H1 (cell line): Measurements from ENCODE around the gene HSFX2. TPM values are rescaled to one million over a fixed set of nuclear protein-coding genes. Genes with fewer than 3 reads are reported as not detected.

Experiments used
- CTCF ChIA-PET: fragments of 300-600 bp; sonication (Branson Sonifier 250); formaldehyde crosslinking; loops from one replicate; lab custom pipeline; 2021; ENCODE audit not compliant: partially characterized antibody; lab: Charles Lee
- POLR2A ChIA-PET: fragments of 300-600 bp; sonication (Branson Sonifier 250); formaldehyde crosslinking; loops from one replicate; lab custom pipeline; 2021; ENCODE audit warnings: inconsistent platforms; ENCODE audit not compliant: partially characterized antibody; lab: Charles Lee
- DNase-seq, 2 experiments: peaks; one replicate each; pipeline versions ENCODE4 v3.0.0 to v3.0.0-alpha.2; 2010 to 2022; ENCODE audit warnings: low spot score in 2 of 2, low read depth in 1 of 2, mixed read lengths in 1 of 2
- FAIRE-seq: peaks from 2 replicates; lab custom pipeline; 2011; peaks lifted over from hg19 to GRCh38; lab: Jason Lieb, UNC
- H2AFZ ChIP-seq: 2 replicates; pipeline ENCODE4 v1.8.1; 2012; ENCODE audit warnings: low read length, inconsistent platforms
- H2AK5ac ChIP-seq: 2 replicates; pipeline ENCODE4 v1.6.1; 2013; ENCODE audit warnings: low read depth, low read length
- H2BK120ac ChIP-seq: replicated peaks from 2 replicates; pipeline ENCODE3; 2013; ENCODE audit warnings: low read depth, low read length, inconsistent platforms
- H2BK12ac ChIP-seq: 2 replicates; pipeline ENCODE4 v1.6.1; 2013; ENCODE audit warnings: low read depth, low read length
- H2BK15ac ChIP-seq: 2 replicates; pipeline ENCODE4 v1.6.1; 2013; ENCODE audit warnings: low read length
- H2BK20ac ChIP-seq: 2 replicates; pipeline ENCODE4 v1.6.1; 2013; ENCODE audit warnings: low read length
- H2BK5ac ChIP-seq: 2 replicates; pipeline ENCODE4 v1.6.1; 2013; ENCODE audit warnings: low read depth, low read length
- H3K14ac ChIP-seq: 2 replicates; pipeline ENCODE4 v1.6.1; 2013; ENCODE audit warnings: inconsistent platforms; ENCODE audit not compliant: insufficient read length
- H3K18ac ChIP-seq: 2 replicates; pipeline ENCODE4 v1.6.1; 2013; ENCODE audit warnings: low read length; ENCODE audit errors: extremely low read depth
- H3K23ac ChIP-seq: 2 replicates; pipeline ENCODE4 v1.6.1; 2013; ENCODE audit warnings: inconsistent platforms; ENCODE audit not compliant: insufficient read length
- H3K23me2 ChIP-seq: 2 replicates; pipeline ENCODE4 v1.6.1; 2013; ENCODE audit warnings: low read depth, low read length
- H3K27ac ChIP-seq: 2 replicates; pipeline ENCODE4 v1.6.1; 2011; ENCODE audit warnings: low read depth, low read length, inconsistent platforms
- H3K27me3 ChIP-seq, 4 experiments: replicated peaks in 1 of 4; 1 replicate in 1 of 4; 2 replicates in 3 of 4; pipeline versions ENCODE4 v1.6.1 to v1.8.1; 2011 to 2013; ENCODE audit warnings: low read length in 3 of 4, mild to moderate bottlenecking in 3 of 4, inconsistent platforms in 2 of 4, mixed read lengths in 2 of 4, moderate library complexity in 1 of 4; ENCODE audit not compliant: control insufficient read depth in 3 of 4, insufficient read depth in 3 of 4; ENCODE audit errors: extremely low read depth in 1 of 4
- H3K36me3 ChIP-seq, 4 experiments: 2 replicates each; pipeline versions ENCODE4 v1.6.1 to v1.8.1; 2011 to 2013; ENCODE audit warnings: mild to moderate bottlenecking in 4 of 4, low read length in 3 of 4, moderate library complexity in 2 of 4, control low read depth in 1 of 4, inconsistent platforms in 1 of 4; ENCODE audit not compliant: insufficient read depth in 4 of 4, control insufficient read depth in 2 of 4
- H3K4ac ChIP-seq: replicated peaks from 2 replicates; pipeline ENCODE3; 2013; ENCODE audit warnings: low read length, low read depth, mixed read lengths, inconsistent platforms; ENCODE audit not compliant: insufficient read length
- H3K4me1 ChIP-seq, 4 experiments: replicated peaks in 1 of 4; 1 replicate in 1 of 4; 2 replicates in 3 of 4; pipeline versions ENCODE4 v1.6.1 to v1.8.1; 2011 to 2013; ENCODE audit warnings: low read length in 3 of 4, inconsistent platforms in 2 of 4, mixed read lengths in 1 of 4; ENCODE audit not compliant: insufficient read depth in 4 of 4, control insufficient read depth in 3 of 4
- H3K4me2 ChIP-seq, 2 experiments: 2 replicates each; pipeline versions ENCODE4 v1.6.1 to v1.8.1; 2011 to 2013; ENCODE audit warnings: low read depth in 2 of 2, low read length in 2 of 2, control low read depth in 1 of 2, inconsistent platforms in 1 of 2, mild to moderate bottlenecking in 1 of 2; ENCODE audit not compliant: insufficient read depth in 1 of 2
- H3K4me3 ChIP-seq, 4 experiments: fragments of 200-600, 300-600 bp in 1 of 4; sonication (generic), shearing (Covaris generic), sonication (Bioruptor Twin) in 1 of 4; 2 replicates each; pipeline versions ENCODE4 v1.5.1 to v1.8.1; 2011 to 2016; ENCODE audit warnings: low read length in 4 of 4, low read depth in 3 of 4, control low read depth in 2 of 4, inconsistent platforms in 2 of 4, mild to moderate bottlenecking in 2 of 4, mixed read lengths in 1 of 4, moderate library complexity in 1 of 4; ENCODE audit not compliant: insufficient read depth in 2 of 4; ENCODE audit errors: extremely low read depth in 1 of 4
- H3K56ac ChIP-seq: replicated peaks from 2 replicates; pipeline ENCODE3; 2013; ENCODE audit warnings: low read depth, mild to moderate bottlenecking, mixed read lengths, low read length, inconsistent platforms; ENCODE audit not compliant: insufficient read length
- H3K79me1 ChIP-seq: 2 replicates; pipeline ENCODE4 v1.6.1; 2013; ENCODE audit warnings: low read depth, low read length, control low read depth
- H3K79me2 ChIP-seq, 2 experiments: 2 replicates each; pipeline versions ENCODE4 v1.6.1 to v1.8.1; 2012 to 2013; ENCODE audit warnings: low read length in 2 of 2, mild to moderate bottlenecking in 2 of 2, inconsistent platforms in 1 of 2; ENCODE audit not compliant: insufficient read depth in 2 of 2, control insufficient read depth in 1 of 2
- H3K9ac ChIP-seq, 4 experiments: replicated peaks in 1 of 4; 1 replicate in 1 of 4; 2 replicates in 3 of 4; pipeline versions ENCODE4 v1.6.1 to v1.8.1; 2011 to 2013; ENCODE audit warnings: low read depth in 3 of 4, low read length in 3 of 4, control low read depth in 2 of 4, mild to moderate bottlenecking in 2 of 4, moderate library complexity in 2 of 4, inconsistent platforms in 1 of 4; ENCODE audit errors: extremely low read depth in 1 of 4
- H3K9me3 ChIP-seq, 2 experiments: 2 replicates each; pipeline versions ENCODE4 v1.6.1 to v1.8.1; 2012 to 2013; ENCODE audit warnings: mild to moderate bottlenecking in 2 of 2, moderate library complexity in 2 of 2, control low read depth in 1 of 2, inconsistent platforms in 1 of 2, low read depth in 1 of 2, low read length in 1 of 2, mixed read lengths in 1 of 2; ENCODE audit not compliant: insufficient read depth in 2 of 2
- H4K20me1 ChIP-seq, 2 experiments: replicated peaks in 1 of 2; 2 replicates each; pipeline versions ENCODE3 to v1.8.1; 2011 to 2013; ENCODE audit warnings: inconsistent platforms in 2 of 2, low read length in 2 of 2, mild to moderate bottlenecking in 1 of 2; ENCODE audit not compliant: insufficient read depth in 2 of 2, control insufficient read depth in 1 of 2
- H4K5ac ChIP-seq: 2 replicates; pipeline ENCODE4 v1.6.1; 2013; ENCODE audit warnings: low read length, low read depth, mixed read lengths, inconsistent platforms; ENCODE audit not compliant: insufficient read length
- H4K8ac ChIP-seq: 2 replicates; pipeline ENCODE4 v1.8.0; 2013; ENCODE audit warnings: mild to moderate bottlenecking, moderate library complexity, low read length, inconsistent platforms; ENCODE audit not compliant: insufficient read depth; ENCODE audit errors: extremely low read depth
- H4K91ac ChIP-seq: replicated peaks from 2 replicates; pipeline ENCODE3; 2013; ENCODE audit warnings: low read length, mixed read lengths, inconsistent platforms; ENCODE audit not compliant: insufficient read length
- CTBP2 ChIP-seq: IDR thresholded peaks from 2 replicates; pipeline ENCODE4 v1.7.0; 2011; ENCODE audit warnings: borderline replicate concordance, mild to moderate bottlenecking, moderate library complexity, mixed read lengths, low read length; ENCODE audit not compliant: insufficient read depth, insufficient read length
- EP300 ChIP-seq, 2 experiments: IDR thresholded peaks; 1 replicate in 1 of 2; 2 replicates in 1 of 2; pipeline ENCODE4 v1.6.1; 2011 to 2012; ENCODE audit warnings: low read depth in 2 of 2, low read length in 2 of 2, mild to moderate bottlenecking in 2 of 2, borderline replicate concordance in 1 of 2, inconsistent platforms in 1 of 2, moderate library complexity in 1 of 2
- KDM5A ChIP-seq: fragments of 200-600 bp; IDR thresholded peaks from 2 replicates; pipeline ENCODE4 v1.7.1; 2012; ENCODE audit warnings: mild to moderate bottlenecking, low read length, inconsistent platforms, mixed read lengths
- SIX5 ChIP-seq: IDR thresholded peaks from 2 replicates; pipeline ENCODE4 v1.6.1; 2011; ENCODE audit warnings: mild to moderate bottlenecking, low read depth, low read length
- SP1 ChIP-seq: IDR thresholded peaks from 2 replicates; pipeline ENCODE4 v1.6.1; 2011; ENCODE audit warnings: low read depth, low read length
- SP2 ChIP-seq: IDR thresholded peaks from 2 replicates; pipeline ENCODE4 v1.6.1; 2012; ENCODE audit warnings: mild to moderate bottlenecking, low read length, inconsistent platforms
- SP4 ChIP-seq: IDR thresholded peaks from 2 replicates; pipeline ENCODE4 v1.6.1; 2012; ENCODE audit warnings: low read length, inconsistent platforms
- SRF ChIP-seq: IDR thresholded peaks from 2 replicates; pipeline ENCODE4 v1.6.1; 2011; ENCODE audit warnings: mild to moderate bottlenecking, low read depth, low read length, moderate library complexity
- TBP ChIP-seq: IDR thresholded peaks from 2 replicates; pipeline ENCODE4 v1.6.1; 2011; ENCODE audit warnings: low read depth, low read length, improper control_type of control experiment
- TCF12 ChIP-seq: IDR thresholded peaks from 2 replicates; pipeline ENCODE4 v1.6.1; 2011; ENCODE audit warnings: low read depth, mild to moderate bottlenecking, low read length
- WGBS, 2 experiments: shearing (Covaris generic) in 1 of 2; methylation state at CpG; one replicate each; pipeline versions ENCODE4 v1.1.6 to v1.1.7; 2013 to 2015; ENCODE audit warnings: low lambda C conversion rate in 2 of 2, mixed read lengths in 2 of 2, inconsistent platforms in 1 of 2, low coverage in 1 of 2, missing lambda C conversion rate in 1 of 2; ENCODE audit not compliant: insufficient replicate concordance in 2 of 2, insufficient coverage in 1 of 2, insufficient read length in 1 of 2; ENCODE audit errors: extremely low coverage in 1 of 2, missing lambda C conversion rate in 1 of 2; 5-methylcytosine and 5-hydroxymethylcytosine counted together
- polyA plus RNA-seq, 7 experiments: library from polyadenylated mRNA; depleted of rRNA in 3 of 7; stranded (reverse) in 5 of 7; unstranded in 2 of 7; fragments of >200 nt in 5 of 7; fragments of 200-250 nt in 2 of 7; gene quantifications; 1 replicate in 5 of 7; 2 replicates in 1 of 7; 4 replicates in 1 of 7; pipeline versions ENCODE4 v1.2.1 to v1.2.3, GENCODE V29; 2011 to 2013; ENCODE audit warnings: missing spikeins in 2 of 7, mixed read lengths in 2 of 7
- total RNA-seq: library from RNA; stranded (reverse); fragmentation: NEBNext Ultra II Directional; extraction: Animal tissue kit (Norgen Biotek cat#: 25700); gene quantifications from 2 replicates; pipeline ENCODE4 v1.2.1, GENCODE V29; 2021
- TF ChIP-seq, protein P1 (sequence below): IDR thresholded peaks from 2 replicates; pipeline ENCODE4 v1.6.1; 2011; ENCODE audit warnings: low read length, improper control_type of control experiment
- TF ChIP-seq, protein P2 (sequence below): IDR thresholded peaks from 2 replicates; pipeline ENCODE4 v1.6.1; 2011; ENCODE audit warnings: low read depth, mild to moderate bottlenecking, low read length; ENCODE audit not compliant: insufficient read depth

The HSFX2 gene
- total and polyA plus RNA-seq, 2 of the 8 experiments (the other 6 are each of a cell fraction or from before 2014, with no cell fraction given): 0.17 TPM; not detected in 1

DNA sequence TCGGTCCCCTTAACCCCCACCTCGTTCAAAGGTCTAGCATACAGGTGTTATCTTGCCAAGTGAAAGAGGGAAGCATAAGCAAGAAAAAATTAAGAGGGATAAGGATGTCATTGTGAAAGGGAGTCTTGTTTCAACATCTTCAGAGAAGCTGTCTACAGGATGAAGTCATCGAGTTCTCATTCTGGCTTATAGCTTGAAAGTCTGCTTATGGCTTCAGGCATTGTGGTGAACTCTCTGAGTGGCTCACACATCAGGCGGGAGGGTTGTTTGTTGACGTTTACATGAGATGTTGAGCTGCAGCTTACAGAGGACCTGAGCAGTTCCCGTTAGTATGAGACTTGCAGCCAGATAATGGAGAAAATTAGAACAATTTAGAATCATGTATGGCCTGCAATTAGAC lies 24.4 kb downstream of the HSFX2 start:
- H3K4ac ChIP-seq: no peak overlapping the region
- 90% methylated on average over 6 of the region's 6 CpGs; no CpG with 5 or more reads in 1 of the 2 experiments for WGBS, 2 experiments
- no peak overlapping the region for H2AK5ac ChIP-seq
- TF ChIP-seq EP300 (IDR thresholded peaks at IDR 0.05; ENCODE audit: borderline replicate concordance in 1 of 2, low read depth in 2 of 2, low read length in 2 of 2) (no peak), CTBP2 (no peak), SRF (no peak), TBP (no peak), SP4 (no peak), KDM5A (no peak), SIX5 (no peak), TCF12 (no peak), SP2 (no peak), SP1 (no peak)
- TF ChIP-seq, protein P1, sequence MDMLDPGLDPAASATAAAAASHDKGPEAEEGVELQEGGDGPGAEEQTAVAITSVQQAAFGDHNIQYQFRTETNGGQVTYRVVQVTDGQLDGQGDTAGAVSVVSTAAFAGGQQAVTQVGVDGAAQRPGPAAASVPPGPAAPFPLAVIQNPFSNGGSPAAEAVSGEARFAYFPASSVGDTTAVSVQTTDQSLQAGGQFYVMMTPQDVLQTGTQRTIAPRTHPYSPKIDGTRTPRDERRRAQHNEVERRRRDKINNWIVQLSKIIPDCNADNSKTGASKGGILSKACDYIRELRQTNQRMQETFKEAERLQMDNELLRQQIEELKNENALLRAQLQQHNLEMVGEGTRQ: no peak
- TF ChIP-seq, protein P2, sequence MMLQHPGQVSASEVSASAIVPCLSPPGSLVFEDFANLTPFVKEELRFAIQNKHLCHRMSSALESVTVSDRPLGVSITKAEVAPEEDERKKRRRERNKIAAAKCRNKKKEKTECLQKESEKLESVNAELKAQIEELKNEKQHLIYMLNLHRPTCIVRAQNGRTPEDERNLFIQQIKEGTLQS: no peak
- TF ChIP-seq, all 59 proteins: peak for 0
- Histone ChIP-seq H4K5ac (no peak overlapping the region), H3K14ac (no peak overlapping the region), H3K79me1 (no peaks in the 10 kb centered on the region), H3K4me1 (no peaks in the 10 kb centered on the region), H3K18ac (no peak overlapping the region), H2BK20ac (no peak overlapping the region), H4K8ac (no peak overlapping the region), H3K23ac (no peak overlapping the region), H3K4me2 (no peak overlapping the region), H2BK5ac (no peak overlapping the region), H3K9me3 (no peaks in the 10 kb centered on the region), H2BK120ac (no peak overlapping the region), H2BK12ac (no peak overlapping the region), H2BK15ac (no peak overlapping the region), H4K20me1 (no peaks in the 10 kb centered on the region), H3K4me3 (no peak overlapping the region), H3K36me3 (no peaks in the 10 kb centered on the region), H3K9ac (no peak overlapping the region), H3K79me2 (no peaks in the 10 kb centered on the region), H3K56ac (no peak overlapping the region), H2AFZ (no peak overlapping the region), H3K27ac (no peak overlapping the region), H4K91ac (no peak overlapping the region), H3K23me2 (no peaks in the 10 kb centered on the region), H3K27me3 (no peaks in the 10 kb centered on the region)
- no peak for FAIRE-seq
- ChIA-PET CTCF (no interaction called here), POLR2A (no interaction called here)
- DNase-seq: no peak
